AG04450 (cell line): ENCODE data around the gene DSCAML1. TPM values are rescaled to one million over a fixed set of nuclear protein-coding genes. Genes with fewer than 3 reads are reported as not detected.

ENCODE experiments used
- CTCF ChIA-PET: fragments of 300-600, 350-600 bp; formaldehyde crosslinking; extraction: SDS; loops from one replicate; lab custom pipeline; 2022; ENCODE audit warnings: antibody characterized with exemption, inconsistent platforms; lab: Charles Lee
- POLR2A ChIA-PET: fragments of 350-600 bp; formaldehyde crosslinking; extraction: SDS; loops from one replicate; lab custom pipeline; 2021; ENCODE audit warnings: antibody characterized with exemption, inconsistent platforms; lab: Yijun Ruan, JAX
- DNase-seq: peaks from one replicate; pipeline ENCODE4 v3.0.0-alpha.2; 2011; ENCODE audit warnings: low read depth, low spot score
- H3K27ac ChIP-seq: one replicate; pipeline ENCODE4 v1.5.1; 2012; ENCODE audit warnings: low read depth, low read length, control low read depth
- H3K27me3 ChIP-seq: one replicate; pipeline ENCODE4 v1.6.0; 2012; ENCODE audit warnings: low read length; ENCODE audit not compliant: control insufficient read depth, insufficient read depth
- H3K4me3 ChIP-seq: 2 replicates; pipeline ENCODE4 v1.5.1; 2011; ENCODE audit warnings: mild to moderate bottlenecking, low read depth, low read length, control low read depth
- H3K9me3 ChIP-seq: 2 replicates; pipeline ENCODE4 v1.5.1; 2012; ENCODE audit warnings: low read length; ENCODE audit not compliant: control insufficient read depth, insufficient read depth
- CTCF ChIP-seq: IDR thresholded peaks from 2 replicates; pipeline ENCODE4 v1.5.1; 2011; ENCODE audit warnings: low read depth, low read length, control low read depth, inconsistent platforms
- polyA plus RNA-seq: library from polyadenylated mRNA; depleted of rRNA; stranded (reverse); fragments of >200 nt; gene quantifications from 2 replicates; pipeline ENCODE4 v1.2.3, GENCODE V29; 2011

The DSCAML1 gene
- polyA plus RNA-seq, 1 experiment, result not detected

GRCh38 chr11:117584056-117584830 lies 212.8 kb downstream of the DSCAML1 start:
- ChIA-PET POLR2A (no interaction called here), CTCF (no interaction called here)
- TF ChIP-seq CTCF, result no peak
- H3K9me3 ChIP-seq, result no peaks in the 10 kb centered on the region
- no peak overlapping the region for H3K27ac ChIP-seq
- peaks cover 4% of the 10 kb centered on the region for H3K27me3 ChIP-seq
- H3K4me3 ChIP-seq, result no peak overlapping the region
- DNase-seq, result no peak

- ChIA-PET POLR2A (no interaction called here), CTCF (no interaction called here)
- Histone ChIP-seq H3K4me3 (no peak overlapping the region), H3K9me3 (no peaks in the 10 kb centered on the region), H3K27ac (no peak overlapping the region), H3K27me3 (peaks cover 4% of the 10 kb centered on the region)
- DNase-seq, result no peak
- TF ChIP-seq CTCF, result no peak
These were observed 213.8 kb downstream of the DSCAML1 start for GRCh38 chr11:117583063-117583801.

GRCh38 chr11:117582433-117582832 lies 214.6 kb downstream of the DSCAML1 start:
- ChIA-PET CTCF (no interaction called here), POLR2A (no interaction called here)
- TF ChIP-seq CTCF, result no peak

GRCh38 chr11:117580866-117581265 lies 216.2 kb downstream of the DSCAML1 start:
- no peak for DNase-seq

More at GRCh38 chr11:117582433-117582832, 214.6 kb downstream of the DSCAML1 start:
- no peak for DNase-seq
- peaks cover 4% of the 10 kb centered on the region for H3K27me3 ChIP-seq
- no peaks in the 10 kb centered on the region for H3K9me3 ChIP-seq
- H3K4me3 ChIP-seq, result no peak overlapping the region
- H3K27ac ChIP-seq, result no peak overlapping the region

More at GRCh38 chr11:117580866-117581265, 216.2 kb downstream of the DSCAML1 start:
- ChIA-PET CTCF (no interaction called here), POLR2A (no interaction called here)
- Histone ChIP-seq H3K4me3 (no peak overlapping the region), H3K9me3 (no peaks in the 10 kb centered on the region), H3K27me3 (no peaks in the 10 kb centered on the region), H3K27ac (no peak overlapping the region)
- TF ChIP-seq CTCF, result no peak
